ENCODE results near the gene GOLGA3. TPM values are rescaled to one million over a fixed set of nuclear protein-coding genes. Genes with fewer than 3 reads are reported as not detected.

The GOLGA3 gene
- total RNA-seq, 1 donor from 2014 or later = 33.4 TPM

- Mint-ChIP-seq H3K4me1 (no peaks in the 10 kb centered on the region), H3K27ac (ENCODE audit: unreplicated experiment) (no peak overlapping the region), H3K4me3 (peak overlapping the region; percentile 38), H3K36me3 (ENCODE audit: low read depth) (peaks cover 50% of the 10 kb centered on the region), H3K27me3 (ENCODE audit: low read depth) (no peaks in the 10 kb centered on the region), H3K9me3 (no peaks in the 10 kb centered on the region)
- no peak for DNase-seq (ENCODE audit: low read depth, low spot score)
- no peak for TF ChIP-seq CTCF (conservative IDR thresholded peaks at IDR 0.05)
Measured at GRCh38 chr12:132729541-132730320, 98.9 kb downstream of the GOLGA3 start.

GRCh38 chr12:132728502-132728901 is 100.2 kb downstream of the GOLGA3 start:
- peak overlapping the region; percentile 27 for H3K27ac Mint-ChIP-seq (ENCODE audit: unreplicated experiment)
- no peaks in the 10 kb centered on the region for H3K9me3 Mint-ChIP-seq
- H3K27me3 Mint-ChIP-seq (ENCODE audit: low read depth) = no peaks in the 10 kb centered on the region
- DNase-seq (ENCODE audit: low read depth, low spot score) = no peak
- peaks cover 45% of the 10 kb centered on the region for H3K36me3 Mint-ChIP-seq (ENCODE audit: low read depth)
- no peaks in the 10 kb centered on the region for H3K4me1 Mint-ChIP-seq
- H3K4me3 Mint-ChIP-seq = peak overlapping the region; percentile 57
- no peak for TF ChIP-seq CTCF (conservative IDR thresholded peaks at IDR 0.05)

GRCh38 chr12:132727091-132727794 is 101.4 kb downstream of the GOLGA3 start:
- no peak for DNase-seq (ENCODE audit: low read depth, low spot score)
- no peak overlapping the region for H3K27ac Mint-ChIP-seq (ENCODE audit: unreplicated experiment)
- H3K9me3 Mint-ChIP-seq = no peaks in the 10 kb centered on the region
- H3K36me3 Mint-ChIP-seq (ENCODE audit: low read depth) = peaks cover 36% of the 10 kb centered on the region
- no peaks in the 10 kb centered on the region for H3K27me3 Mint-ChIP-seq (ENCODE audit: low read depth)
- H3K4me1 Mint-ChIP-seq = no peaks in the 10 kb centered on the region
- no peak overlapping the region for H3K4me3 Mint-ChIP-seq
- no peak for TF ChIP-seq CTCF (conservative IDR thresholded peaks at IDR 0.05)

- Mint-ChIP-seq H3K27ac (ENCODE audit: unreplicated experiment) (no peak overlapping the region), H3K36me3 (ENCODE audit: low read depth) (peaks cover 32% of the 10 kb centered on the region), H3K9me3 (no peaks in the 10 kb centered on the region), H3K4me3 (no peak overlapping the region), H3K4me1 (no peaks in the 10 kb centered on the region), H3K27me3 (ENCODE audit: low read depth) (no peaks in the 10 kb centered on the region)
- no peak for TF ChIP-seq CTCF (conservative IDR thresholded peaks at IDR 0.05)
- DNase-seq (ENCODE audit: low read depth, low spot score) = no peak
Measured at GRCh38 chr12:132726386-132726785, 102.3 kb downstream of the GOLGA3 start.

- no peaks in the 10 kb centered on the region for H3K9me3 Mint-ChIP-seq
- peaks cover 20% of the 10 kb centered on the region for H3K36me3 Mint-ChIP-seq (ENCODE audit: low read depth)
- H3K27me3 Mint-ChIP-seq (ENCODE audit: low read depth) = no peaks in the 10 kb centered on the region
- TF ChIP-seq CTCF (conservative IDR thresholded peaks at IDR 0.05) = no peak
- H3K27ac Mint-ChIP-seq (ENCODE audit: unreplicated experiment) = no peak overlapping the region
- no peak for DNase-seq (ENCODE audit: low read depth, low spot score)
- H3K4me3 Mint-ChIP-seq = no peak overlapping the region
- H3K4me1 Mint-ChIP-seq = no peaks in the 10 kb centered on the region
Measured at GRCh38 chr12:132724506-132725241, 104.0 kb downstream of the GOLGA3 start.

Data from neural crest cell (in vitro differentiated cells).